Activated naive CD8-positive, alpha-beta T cell treated with anti-CD3 and anti-CD28 coated beads, Interleukin-2, amount 50 U/mL, for 24 hours (primary cell): Measurements from ENCODE around the gene SLC28A1.

Experiments
- ATAC-seq: fragments of 150-1000 bp; cut with Tn5 transposase; one replicate; pipeline ENCODE4 v1.10.0; 2021
- DNase-seq: peaks from one replicate; pipeline ENCODE4 v3.0.0; 2021
- H3K27ac Mint-ChIP-seq: one replicate; pipeline ENCODE4 v1.8.0; 2021; ENCODE audit warnings: mild to moderate bottlenecking, mixed read lengths
- H3K27me3 Mint-ChIP-seq: one replicate; pipeline ENCODE4 v1.8.0; 2021; ENCODE audit warnings: mixed read lengths
- H3K36me3 Mint-ChIP-seq: one replicate; pipeline ENCODE4 v1.8.0; 2021; ENCODE audit warnings: low read depth, mixed read lengths
- H3K4me1 Mint-ChIP-seq: one replicate; pipeline ENCODE4 v1.8.0; 2021; ENCODE audit warnings: mixed read lengths
- H3K4me3 Mint-ChIP-seq: one replicate; pipeline ENCODE4 v1.8.0; 2021; ENCODE audit warnings: mild to moderate bottlenecking, moderate library complexity, mixed read lengths
- H3K9me3 Mint-ChIP-seq: one replicate; pipeline ENCODE4 v1.8.0; 2021; ENCODE audit warnings: mixed read lengths

Gene SLC28A1

GRCh38 chr15:84886984-84887299 lies 2.5 kb downstream of the SLC28A1 start:
- peaks cover 3% of the 10 kb centered on the region for H3K27me3 Mint-ChIP-seq
- no peak for DNase-seq
- H3K36me3 Mint-ChIP-seq: no peaks in the 10 kb centered on the region
- H3K4me3 Mint-ChIP-seq: no peak overlapping the region
- H3K4me1 Mint-ChIP-seq: no peaks in the 10 kb centered on the region
- ATAC-seq: no peak
- no peak overlapping the region for H3K27ac Mint-ChIP-seq
- no peaks in the 10 kb centered on the region for H3K9me3 Mint-ChIP-seq

- Mint-ChIP-seq H3K36me3 (no peaks in the 10 kb centered on the region), H3K4me1 (no peaks in the 10 kb centered on the region), H3K9me3 (no peaks in the 10 kb centered on the region), H3K27me3 (peaks cover 3% of the 10 kb centered on the region), H3K27ac (no peak overlapping the region), H3K4me3 (no peak overlapping the region)
- DNase-seq (no peak), ATAC-seq (peak; percentile 23)
These were observed 3.5 kb downstream of the SLC28A1 start for GRCh38 chr15:84887938-84888337.

GRCh38 chr15:84888639-84889038 lies 4.2 kb downstream of the SLC28A1 start:
- no peaks in the 10 kb centered on the region for H3K9me3 Mint-ChIP-seq
- H3K4me3 Mint-ChIP-seq: no peak overlapping the region
- no peak overlapping the region for H3K27ac Mint-ChIP-seq
- H3K4me1 Mint-ChIP-seq: no peaks in the 10 kb centered on the region
- no peaks in the 10 kb centered on the region for H3K36me3 Mint-ChIP-seq
- ATAC-seq (no peak), DNase-seq (no peak)
- H3K27me3 Mint-ChIP-seq: peaks cover 3% of the 10 kb centered on the region

GRCh38 chr15:84889313-84889990 lies 5.0 kb downstream of the SLC28A1 start:
- ATAC-seq: no peak
- Mint-ChIP-seq H3K27me3 (peaks cover 3% of the 10 kb centered on the region), H3K36me3 (no peaks in the 10 kb centered on the region), H3K4me1 (no peaks in the 10 kb centered on the region), H3K27ac (no peak overlapping the region), H3K4me3 (no peak overlapping the region), H3K9me3 (no peaks in the 10 kb centered on the region)
- no peak for DNase-seq

GRCh38 chr15:84889991-84890669 lies 5.7 kb downstream of the SLC28A1 start:
- DNase-seq: no peak
- H3K4me1 Mint-ChIP-seq: no peaks in the 10 kb centered on the region
- peaks cover 3% of the 10 kb centered on the region for H3K27me3 Mint-ChIP-seq
- no peak for ATAC-seq
- no peak overlapping the region for H3K27ac Mint-ChIP-seq
- H3K4me3 Mint-ChIP-seq: no peak overlapping the region
- no peaks in the 10 kb centered on the region for H3K36me3 Mint-ChIP-seq
- no peaks in the 10 kb centered on the region for H3K9me3 Mint-ChIP-seq

- H3K9me3 Mint-ChIP-seq: no peaks in the 10 kb centered on the region
- no peak overlapping the region for H3K27ac Mint-ChIP-seq
- ATAC-seq (no peak), DNase-seq (no peak)
- H3K27me3 Mint-ChIP-seq: peaks cover 3% of the 10 kb centered on the region
- no peaks in the 10 kb centered on the region for H3K36me3 Mint-ChIP-seq
- no peak overlapping the region for H3K4me3 Mint-ChIP-seq
- no peaks in the 10 kb centered on the region for H3K4me1 Mint-ChIP-seq
These were observed 6.3 kb downstream of the SLC28A1 start for GRCh38 chr15:84890670-84891162.

GRCh38 chr15:84891339-84891738 lies 6.9 kb downstream of the SLC28A1 start:
- Mint-ChIP-seq H3K4me3 (no peak overlapping the region), H3K27me3 (peaks cover 5% of the 10 kb centered on the region), H3K9me3 (no peaks in the 10 kb centered on the region), H3K27ac (no peak overlapping the region), H3K36me3 (no peaks in the 10 kb centered on the region), H3K4me1 (no peaks in the 10 kb centered on the region)
- no peak for ATAC-seq
- no peak for DNase-seq

- Mint-ChIP-seq H3K4me1 (no peaks in the 10 kb centered on the region), H3K27ac (no peak overlapping the region), H3K27me3 (peaks cover 7% of the 10 kb centered on the region), H3K4me3 (no peak overlapping the region), H3K9me3 (no peaks in the 10 kb centered on the region), H3K36me3 (no peaks in the 10 kb centered on the region)
- ATAC-seq (no peak), DNase-seq (no peak)
These were observed 8.4 kb downstream of the SLC28A1 start for GRCh38 chr15:84892786-84893307.

GRCh38 chr15:84893607-84894006 lies 9.1 kb downstream of the SLC28A1 start:
- H3K36me3 Mint-ChIP-seq: no peaks in the 10 kb centered on the region
- no peak overlapping the region for H3K27ac Mint-ChIP-seq
- no peak overlapping the region for H3K4me3 Mint-ChIP-seq
- DNase-seq (no peak), ATAC-seq (no peak)
- no peaks in the 10 kb centered on the region for H3K4me1 Mint-ChIP-seq
- H3K27me3 Mint-ChIP-seq: peaks cover 7% of the 10 kb centered on the region
- H3K9me3 Mint-ChIP-seq: peaks cover 1% of the 10 kb centered on the region

GRCh38 chr15:84894736-84895425 lies 10.4 kb downstream of the SLC28A1 start:
- Mint-ChIP-seq H3K4me3 (no peak overlapping the region), H3K4me1 (no peaks in the 10 kb centered on the region), H3K9me3 (peaks cover 9% of the 10 kb centered on the region), H3K36me3 (no peaks in the 10 kb centered on the region), H3K27ac (no peak overlapping the region), H3K27me3 (peaks cover 7% of the 10 kb centered on the region)
- ATAC-seq (no peak), DNase-seq (no peak)

GRCh38 chr15:84898761-84899160 lies 14.3 kb downstream of the SLC28A1 start:
- Mint-ChIP-seq H3K9me3 (peaks cover 9% of the 10 kb centered on the region), H3K4me1 (no peaks in the 10 kb centered on the region), H3K4me3 (no peak overlapping the region), H3K36me3 (no peaks in the 10 kb centered on the region), H3K27ac (no peak overlapping the region), H3K27me3 (peaks cover 4% of the 10 kb centered on the region)
- DNase-seq: no peak
- ATAC-seq: no peak

- Mint-ChIP-seq H3K27ac (no peak overlapping the region), H3K27me3 (peaks cover 4% of the 10 kb centered on the region), H3K4me3 (no peak overlapping the region), H3K36me3 (no peaks in the 10 kb centered on the region), H3K9me3 (peaks cover 9% of the 10 kb centered on the region), H3K4me1 (no peaks in the 10 kb centered on the region)
- no peak for ATAC-seq
- no peak for DNase-seq
These were observed 15.3 kb downstream of the SLC28A1 start for GRCh38 chr15:84899750-84900149.

- Mint-ChIP-seq H3K9me3 (peaks cover 9% of the 10 kb centered on the region), H3K4me3 (no peak overlapping the region), H3K4me1 (no peaks in the 10 kb centered on the region), H3K27me3 (peaks cover 2% of the 10 kb centered on the region), H3K27ac (no peak overlapping the region), H3K36me3 (no peaks in the 10 kb centered on the region)
- no peak for DNase-seq
- ATAC-seq: no peak
These were observed 17.1 kb downstream of the SLC28A1 start for GRCh38 chr15:84901540-84901939.

- H3K4me1 Mint-ChIP-seq: no peaks in the 10 kb centered on the region
- DNase-seq (no peak), ATAC-seq (no peak)
- H3K4me3 Mint-ChIP-seq: no peak overlapping the region
- H3K27ac Mint-ChIP-seq: no peak overlapping the region
- H3K9me3 Mint-ChIP-seq: peaks cover 6% of the 10 kb centered on the region
- no peaks in the 10 kb centered on the region for H3K27me3 Mint-ChIP-seq
- H3K36me3 Mint-ChIP-seq: no peaks in the 10 kb centered on the region
These were observed 19.3 kb downstream of the SLC28A1 start for GRCh38 chr15:84903751-84904150.

GRCh38 chr15:84904419-84904818 lies 20.0 kb downstream of the SLC28A1 start:
- Mint-ChIP-seq H3K27ac (no peak overlapping the region), H3K4me3 (no peak overlapping the region), H3K9me3 (no peaks in the 10 kb centered on the region), H3K27me3 (no peaks in the 10 kb centered on the region), H3K4me1 (no peaks in the 10 kb centered on the region), H3K36me3 (no peaks in the 10 kb centered on the region)
- ATAC-seq (no peak), DNase-seq (no peak)
